ENCODE data around the gene DDB1. TPM values are rescaled to one million over a fixed set of nuclear protein-coding genes. Genes with fewer than 3 reads are reported as not detected.

DDB1 gene
- total RNA-seq, 1 experiment from 2014 or later, result 297 TPM

GRCh38 chr11:61275191-61275590, 57.7 kb downstream of the DDB1 start:
- H2BK120ac ChIP-seq (ENCODE audit: low read depth, low read length, poor library complexity, severe bottlenecking), result no peak overlapping the region
- peaks cover 13 to 24% of the 10 kb centered on the region in 2 experiments for H3K4me1 Mint-ChIP-seq
- no peak overlapping the region for H3K23ac ChIP-seq (ENCODE audit: insufficient read length, low read depth, low read length)
- H3K9ac ChIP-seq (ENCODE audit: extremely low read depth, insufficient read length, low read length), result no peak overlapping the region
- H3K9me3 Mint-ChIP-seq, result no peaks in the 10 kb centered on the region; a peak in 1 of 5 replicates
- no peaks in the 10 kb centered on the region for H3K9me3 ChIP-seq (ENCODE audit: control insufficient read depth, low read depth, low read length)
- no peaks in the 10 kb centered on the region for H3K4me1 ChIP-seq (ENCODE audit: insufficient read depth, low read length)
- no peaks in the 10 kb centered on the region for H3K79me1 ChIP-seq (ENCODE audit: insufficient read depth, low read depth, low read length, poor library complexity, severe bottlenecking)
- H2BK12ac ChIP-seq (ENCODE audit: insufficient read length, low read depth, low read length), result no peak overlapping the region
- H3K4me2 ChIP-seq (ENCODE audit: insufficient read depth, insufficient read length, low read length), result no peak overlapping the region
- peaks cover 0 to 58% (median 0%) of the 10 kb centered on the region in 3 experiments; a peak in 3 of 7 replicates for H3K36me3 Mint-ChIP-seq (ENCODE audit: insufficient read depth in 1 of 3, low read depth in 3 of 3)
- no peaks in the 10 kb centered on the region for H3K23me2 ChIP-seq (ENCODE audit: insufficient read length, low read depth, low read length, poor library complexity, severe bottlenecking)
- WGBS (ENCODE audit: extremely low coverage, insufficient read length, low lambda C conversion rate), result no CpG with 5 or more reads among the region's 4 CpGs
- H3K27me3 Mint-ChIP-seq (ENCODE audit: low read depth), result peaks cover 4% of the 10 kb centered on the region
- no peak overlapping the region for H2BK20ac ChIP-seq (ENCODE audit: low read depth, low read length, poor library complexity, severe bottlenecking)
- no peak overlapping the region for H2AK5ac ChIP-seq (ENCODE audit: insufficient read length, low read length)
- H3K4me3 Mint-ChIP-seq, result no peak overlapping the region
- DNase-seq, result no peak
- no peak overlapping the region for H3K27ac ChIP-seq (ENCODE audit: insufficient read length, low read depth, low read length)
- H2AFZ ChIP-seq (ENCODE audit: low read length), result no peak overlapping the region
- H3K56ac ChIP-seq (ENCODE audit: insufficient read length, low read depth, low read length), result no peak overlapping the region
- H3T11ph ChIP-seq (ENCODE audit: low read length), result no peak overlapping the region
- no peak overlapping the region for H4K5ac ChIP-seq (ENCODE audit: insufficient read length, low read depth, low read length)
- TF ChIP-seq CTCF (conservative IDR thresholded peaks at IDR 0.05), result no peak
- no peaks in the 10 kb centered on the region for H4K20me1 ChIP-seq (ENCODE audit: control insufficient read depth, insufficient read depth, insufficient read length)
- no peaks in the 10 kb centered on the region for H3K79me2 ChIP-seq (ENCODE audit: insufficient read depth, low read length)
- H4K8ac ChIP-seq (replicated peaks; ENCODE audit: insufficient read length, low read depth, low read length), result no peak overlapping the region
- no peak overlapping the region for H2BK15ac ChIP-seq (ENCODE audit: low read depth, low read length)
- no peak overlapping the region for H4K91ac ChIP-seq (ENCODE audit: insufficient read length, low read depth, low read length)
- no peak overlapping the region for H3K18ac ChIP-seq (ENCODE audit: insufficient read length, low read depth, low read length)
- no peak overlapping the region for H3K4ac ChIP-seq (ENCODE audit: low read depth, low read length)
- no peak overlapping the region for H3K14ac ChIP-seq (ENCODE audit: insufficient read depth, low read length)
- H2BK5ac ChIP-seq (ENCODE audit: insufficient read length, low read length), result no peak overlapping the region
- no peaks in the 10 kb centered on the region for H3K27me3 ChIP-seq (ENCODE audit: insufficient read depth, low read length)
- H3K27ac Mint-ChIP-seq, result no peak overlapping the region
